ENCODE results near the gene PERM1. TPM values are rescaled to one million over a fixed set of nuclear protein-coding genes. Genes with fewer than 3 reads are reported as not detected.

Gene PERM1
- total and polyA plus RNA-seq, 2 of the 8 experiments (the other 6 are each of a cell fraction or from before 2014, with no cell fraction given) = not detected

DNA sequence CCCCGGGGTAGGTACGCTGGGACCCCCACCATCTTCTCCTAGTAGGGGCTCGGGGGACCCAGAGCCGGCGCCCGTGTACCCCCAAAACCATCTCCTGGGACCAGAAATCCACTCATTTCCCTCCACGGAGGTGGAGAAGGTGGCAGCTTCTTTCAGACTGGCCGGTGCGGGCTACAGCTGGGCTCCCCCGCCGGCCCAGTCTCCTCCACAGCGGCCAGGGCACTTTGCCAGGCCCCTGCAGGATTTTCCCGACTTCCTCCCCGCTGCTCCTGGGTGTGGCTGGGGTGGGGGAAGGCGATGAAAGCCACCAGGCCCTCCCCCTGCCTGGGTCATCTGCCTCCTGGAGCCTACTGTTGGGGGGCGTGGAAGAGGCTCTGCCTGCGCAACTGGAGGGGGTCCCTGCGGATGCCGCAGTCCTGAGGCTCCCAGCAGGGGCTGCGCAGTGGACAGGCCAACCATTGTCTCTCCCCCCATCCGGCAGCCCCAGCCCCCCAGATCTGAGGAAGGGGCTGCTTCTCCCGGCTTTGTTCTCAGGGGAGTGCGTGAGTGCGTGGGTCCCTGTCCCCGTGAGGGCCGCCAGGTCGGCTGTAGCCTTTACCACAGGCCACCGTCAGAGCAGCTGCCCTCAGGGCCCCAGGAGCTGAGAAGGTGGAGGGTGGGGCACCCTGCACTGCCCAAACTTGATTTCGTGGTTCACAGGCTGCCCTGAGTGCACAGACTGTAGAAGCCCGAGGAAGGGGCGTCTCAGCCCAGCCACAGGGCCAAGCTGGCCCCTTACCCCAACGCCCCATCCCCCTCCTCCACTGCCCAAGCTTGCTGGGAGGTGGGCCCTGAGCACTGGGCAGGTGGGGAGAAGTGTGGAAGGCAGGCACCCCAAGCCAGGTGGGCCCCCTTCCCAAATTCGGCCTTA lies 39.4 kb upstream of the PERM1 start:
- Histone ChIP-seq H3K4me1 (replicated peaks in 1 of 4; ENCODE audit: control insufficient read depth in 3 of 4, insufficient read depth in 4 of 4, low read length in 3 of 4) (peaks cover 2 to 47% (median 36%) of the 10 kb centered on the region in 4 experiments), H3K27ac (ENCODE audit: low read depth, low read length) (no peak overlapping the region)
- no peak for FAIRE-seq

More for the DNA sequence above, 39.4 kb upstream of the PERM1 start:
- H2BK20ac ChIP-seq (ENCODE audit: low read length) = no peak overlapping the region
- H3K27me3 ChIP-seq (replicated peaks in 1 of 4; ENCODE audit: control insufficient read depth in 3 of 4, extremely low read depth in 1 of 4, insufficient read depth in 3 of 4, low read length in 3 of 4) = no peaks in the 10 kb centered on the region
- H3K23ac ChIP-seq (ENCODE audit: insufficient read length) = no peak overlapping the region
- peak overlapping the region; percentile 60; the same call in 1 of the 2 replicates for H2BK12ac ChIP-seq (ENCODE audit: low read depth, low read length)
- H3K79me1 ChIP-seq (ENCODE audit: low read depth, low read length) = peaks cover 10% of the 10 kb centered on the region
- peaks cover 6 to 7% of the 10 kb centered on the region in 2 experiments for H4K20me1 ChIP-seq (replicated peaks in 1 of 2; ENCODE audit: control insufficient read depth in 1 of 2, insufficient read depth in 2 of 2, low read length in 2 of 2)
- peaks cover 8% of the 10 kb centered on the region; the same call in 1 of the 2 replicates for H3K23me2 ChIP-seq (ENCODE audit: low read depth, low read length)
- peaks cover 0 to 13% of the 10 kb centered on the region in 2 experiments; a peak in 1 of 4 replicates for H3K79me2 ChIP-seq (ENCODE audit: control insufficient read depth in 1 of 2, insufficient read depth in 2 of 2, low read length in 2 of 2)
- peak overlapping the region; percentile 39 for H3K56ac ChIP-seq (replicated peaks; ENCODE audit: insufficient read length, low read depth, low read length)
- H2AK5ac ChIP-seq (ENCODE audit: low read depth, low read length) = peak overlapping the region; percentile 82; the same call in 1 of the 2 replicates
- no peak overlapping the region for H4K5ac ChIP-seq (ENCODE audit: insufficient read length, low read depth, low read length)
- H4K8ac ChIP-seq (ENCODE audit: extremely low read depth, insufficient read depth, low read length) = no peak overlapping the region; the same call in 1 of the 2 replicates
- peak overlapping the region; percentile 68 for H3K18ac ChIP-seq (ENCODE audit: extremely low read depth, low read length)
- H4K91ac ChIP-seq (replicated peaks; ENCODE audit: insufficient read length, low read length) = no peak overlapping the region
- H3K14ac ChIP-seq (ENCODE audit: insufficient read length) = no peak overlapping the region
- CTCF ChIA-PET (ENCODE audit: partially characterized antibody) = interaction anchor here (0.7 to 3.0 kb wide), 6 partner anchors 8 to 43 kb away, joined by 3 to 15 read pairs (median 6); partner anchors contain the start of gene ISG15
- DNase-seq (ENCODE audit: low read depth in 1 of 2, low spot score in 2 of 2) = no peak
- TF ChIP-seq CREB1 (IDR thresholded peaks at IDR 0.05) = no peak
- TF ChIP-seq ASH2L (IDR thresholded peaks at IDR 0.05; ENCODE audit: low read length) = peak; percentile 30
- H2BK5ac ChIP-seq (ENCODE audit: low read depth, low read length) = peak overlapping the region; percentile 66; the same call in 1 of the 2 replicates
- peak overlapping the region; percentile 23 for H3K4ac ChIP-seq (replicated peaks; ENCODE audit: insufficient read length, low read depth, low read length)
- H3K9me3 ChIP-seq (ENCODE audit: insufficient read depth in 2 of 2, low read depth in 1 of 2, low read length in 1 of 2) = no peaks in the 10 kb centered on the region
- H3K9ac ChIP-seq (replicated peaks in 1 of 4; ENCODE audit: extremely low read depth in 1 of 4, low read depth in 3 of 4, low read length in 3 of 4) = 0 out of 7 replicates have a peak overlapping the region, but pooled peaks of 1 of the 4 experiments have one; percentile 1
- peak overlapping the region; percentile 88; the same call in 1 of the 2 replicates for H2BK15ac ChIP-seq (ENCODE audit: low read length)
- H2AFZ ChIP-seq (ENCODE audit: low read length) = no peak overlapping the region
- peak overlapping the region; percentile 43 for H2BK120ac ChIP-seq (replicated peaks; ENCODE audit: low read depth, low read length)
- POLR2A ChIA-PET (ENCODE audit: partially characterized antibody) = interaction anchor here (0.6 to 14.9 kb wide), 8 partner anchors 13 to 80 kb away, joined by 3 to 245 read pairs (median 4); partner anchors contain the start of gene PERM1
- peaks cover 0 to 20% (median 1%) of the 10 kb centered on the region in 4 experiments; a peak in 3 of 8 replicates for H3K36me3 ChIP-seq (ENCODE audit: control insufficient read depth in 2 of 4, insufficient read depth in 4 of 4, low read length in 3 of 4)
- peak overlapping the region; percentile 49 to 83 (median 64) for H3K4me3 ChIP-seq (ENCODE audit: extremely low read depth in 1 of 4, insufficient read depth in 2 of 4, low read depth in 3 of 4, low read length in 4 of 4)
- 25% methylated on average over 24 of the region's 33 CpGs; no CpG with 5 or more reads in 1 of the 2 experiments for WGBS, 2 experiments (ENCODE audit: extremely low coverage in 1 of 2, insufficient coverage in 1 of 2, insufficient read length in 1 of 2, insufficient replicate concordance in 2 of 2, low coverage in 1 of 2, low lambda C conversion rate in 2 of 2, missing lambda C conversion rate in 1 of 2)
- H3K4me2 ChIP-seq (ENCODE audit: insufficient read depth in 1 of 2, low read depth in 2 of 2, low read length in 2 of 2) = peak overlapping the region; percentile 70 to 79
